ENCODE results near the gene PACS1. TPM values are rescaled to one million over a fixed set of nuclear protein-coding genes. Genes with fewer than 3 reads are reported as not detected.

PACS1 gene
- polyA plus RNA-seq, 1 of the 3 experiments (the other 2 are of a cell fraction), result 37.3 TPM

DNA sequence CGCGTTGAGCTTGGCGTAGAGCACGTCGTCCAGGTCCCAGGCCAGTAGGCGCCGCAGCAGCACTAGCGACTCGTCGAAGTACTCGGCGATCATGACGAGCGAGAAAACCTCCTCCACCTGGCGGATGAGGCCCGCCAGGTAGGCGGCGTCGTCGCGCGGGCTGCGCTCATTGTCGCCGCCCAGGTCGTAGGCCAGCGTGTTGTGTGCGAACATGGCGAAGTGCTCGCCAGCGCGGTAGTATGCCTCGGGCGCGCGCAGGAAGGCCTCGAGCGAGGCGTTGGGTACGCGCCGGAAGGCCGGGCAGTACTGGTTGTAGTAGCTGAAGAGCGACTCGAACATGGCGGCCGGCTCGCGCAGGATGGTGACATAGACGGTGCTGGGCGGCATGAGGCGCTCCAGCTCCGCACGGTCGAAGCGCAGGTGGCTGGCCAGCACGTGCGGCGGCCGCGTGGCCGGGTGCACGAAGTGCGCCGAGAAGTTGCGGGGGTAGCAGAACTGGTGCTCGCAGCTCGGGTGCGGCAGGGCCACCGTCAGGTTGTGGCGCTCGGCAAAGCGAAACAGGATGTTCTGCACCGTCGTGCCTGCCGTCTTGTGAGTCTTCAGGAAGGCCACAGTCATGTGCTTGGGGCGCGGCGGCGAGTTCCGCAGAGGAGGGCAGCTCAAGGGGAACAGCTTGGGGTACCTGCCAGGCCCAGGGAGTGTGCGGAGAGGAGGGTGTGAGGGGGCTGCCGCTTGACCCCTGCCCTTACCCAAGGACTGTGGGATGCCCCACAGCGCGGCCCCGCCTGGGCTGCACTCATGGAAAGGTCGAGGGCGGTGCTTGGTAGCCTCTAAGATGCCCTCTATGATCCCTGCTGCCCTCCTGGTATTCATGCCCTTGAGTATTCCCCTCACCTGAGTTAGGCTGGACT, 26.8 kb upstream of the PACS1 start:
- Histone ChIP-seq H3K9me3 (no peaks in the 10 kb centered on the region), H3K4me2 (no peak overlapping the region), H3K27me3 (ENCODE audit: insufficient read depth) (no peaks in the 10 kb centered on the region), H3K4me3 (ENCODE audit: low read depth in 2 of 2, low read length in 1 of 2) (no peak overlapping the region), H3F3A (replicated peaks; ENCODE audit: insufficient read depth) (peaks cover 12% of the 10 kb centered on the region), H2AFZ (ENCODE audit: low read depth) (no peak overlapping the region), H3K9ac (no peak overlapping the region), H3K36me3 (replicated peaks in 1 of 2; ENCODE audit: control insufficient read depth in 1 of 2, insufficient read depth in 2 of 2, low read length in 1 of 2) (peaks cover 0 to 6% of the 10 kb centered on the region in 2 experiments), H3K9me2 (no peaks in the 10 kb centered on the region), H3K27ac (ENCODE audit: low read depth in 2 of 2, low read length in 1 of 2) (no peak overlapping the region), H3K4me1 (ENCODE audit: control insufficient read depth in 1 of 2, insufficient read depth in 2 of 2, low read depth in 1 of 2, low read length in 1 of 2) (peaks cover 6 to 20% of the 10 kb centered on the region in 2 experiments; a peak in 1 of 4 replicates), H4K20me1 (ENCODE audit: insufficient read depth) (no peaks in the 10 kb centered on the region), H3K79me2 (ENCODE audit: insufficient read depth) (no peaks in the 10 kb centered on the region)
- CTCF ChIA-PET, result interaction anchor here (0.9 to 5.8 kb wide), 8 partner anchors 8 to 225 kb away, joined by 3 to 46 read pairs (median 17); no protein-coding TSS in a partner anchor
- POLR2A ChIA-PET, result no interaction called here
- TF ChIP-seq RFX5 (IDR thresholded peaks at IDR 0.05; ENCODE audit: low read length), result no peak
- no peak for TF ChIP-seq TEAD4 (IDR thresholded peaks at IDR 0.05; ENCODE audit: borderline replicate concordance, insufficient read depth)
- TF ChIP-seq, protein P1, sequence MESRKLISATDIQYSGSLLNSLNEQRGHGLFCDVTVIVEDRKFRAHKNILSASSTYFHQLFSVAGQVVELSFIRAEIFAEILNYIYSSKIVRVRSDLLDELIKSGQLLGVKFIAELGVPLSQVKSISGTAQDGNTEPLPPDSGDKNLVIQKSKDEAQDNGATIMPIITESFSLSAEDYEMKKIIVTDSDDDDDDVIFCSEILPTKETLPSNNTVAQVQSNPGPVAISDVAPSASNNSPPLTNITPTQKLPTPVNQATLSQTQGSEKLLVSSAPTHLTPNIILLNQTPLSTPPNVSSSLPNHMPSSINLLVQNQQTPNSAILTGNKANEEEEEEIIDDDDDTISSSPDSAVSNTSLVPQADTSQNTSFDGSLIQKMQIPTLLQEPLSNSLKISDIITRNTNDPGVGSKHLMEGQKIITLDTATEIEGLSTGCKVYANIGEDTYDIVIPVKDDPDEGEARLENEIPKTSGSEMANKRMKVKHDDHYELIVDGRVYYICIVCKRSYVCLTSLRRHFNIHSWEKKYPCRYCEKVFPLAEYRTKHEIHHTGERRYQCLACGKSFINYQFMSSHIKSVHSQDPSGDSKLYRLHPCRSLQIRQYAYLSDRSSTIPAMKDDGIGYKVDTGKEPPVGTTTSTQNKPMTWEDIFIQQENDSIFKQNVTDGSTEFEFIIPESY (IDR thresholded peaks at IDR 0.05; ENCODE audit: borderline replicate concordance, low read depth), result no peak
- TF ChIP-seq, protein P2, sequence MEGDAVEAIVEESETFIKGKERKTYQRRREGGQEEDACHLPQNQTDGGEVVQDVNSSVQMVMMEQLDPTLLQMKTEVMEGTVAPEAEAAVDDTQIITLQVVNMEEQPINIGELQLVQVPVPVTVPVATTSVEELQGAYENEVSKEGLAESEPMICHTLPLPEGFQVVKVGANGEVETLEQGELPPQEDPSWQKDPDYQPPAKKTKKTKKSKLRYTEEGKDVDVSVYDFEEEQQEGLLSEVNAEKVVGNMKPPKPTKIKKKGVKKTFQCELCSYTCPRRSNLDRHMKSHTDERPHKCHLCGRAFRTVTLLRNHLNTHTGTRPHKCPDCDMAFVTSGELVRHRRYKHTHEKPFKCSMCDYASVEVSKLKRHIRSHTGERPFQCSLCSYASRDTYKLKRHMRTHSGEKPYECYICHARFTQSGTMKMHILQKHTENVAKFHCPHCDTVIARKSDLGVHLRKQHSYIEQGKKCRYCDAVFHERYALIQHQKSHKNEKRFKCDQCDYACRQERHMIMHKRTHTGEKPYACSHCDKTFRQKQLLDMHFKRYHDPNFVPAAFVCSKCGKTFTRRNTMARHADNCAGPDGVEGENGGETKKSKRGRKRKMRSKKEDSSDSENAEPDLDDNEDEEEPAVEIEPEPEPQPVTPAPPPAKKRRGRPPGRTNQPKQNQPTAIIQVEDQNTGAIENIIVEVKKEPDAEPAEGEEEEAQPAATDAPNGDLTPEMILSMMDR (IDR thresholded peaks at IDR 0.05), result no peak
- no peak for TF ChIP-seq GATA2 (CRISPR knock-in tag; IDR thresholded peaks at IDR 0.05)
- TF ChIP-seq EP300 (IDR thresholded peaks at IDR 0.05; ENCODE audit: borderline replicate concordance in 1 of 2, low read depth in 1 of 2, low read length in 1 of 2), result no peak
- no peak for TF ChIP-seq NFIC (IDR thresholded peaks at IDR 0.05; ENCODE audit: borderline replicate concordance)
- TF ChIP-seq, protein P3, sequence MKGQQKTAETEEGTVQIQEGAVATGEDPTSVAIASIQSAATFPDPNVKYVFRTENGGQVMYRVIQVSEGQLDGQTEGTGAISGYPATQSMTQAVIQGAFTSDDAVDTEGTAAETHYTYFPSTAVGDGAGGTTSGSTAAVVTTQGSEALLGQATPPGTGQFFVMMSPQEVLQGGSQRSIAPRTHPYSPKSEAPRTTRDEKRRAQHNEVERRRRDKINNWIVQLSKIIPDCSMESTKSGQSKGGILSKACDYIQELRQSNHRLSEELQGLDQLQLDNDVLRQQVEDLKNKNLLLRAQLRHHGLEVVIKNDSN (IDR thresholded peaks at IDR 0.05; ENCODE audit: borderline replicate concordance, low read depth), result no peak
- TF ChIP-seq YY1 (IDR thresholded peaks at IDR 0.05; ENCODE audit: low read depth), result no peak
- TF ChIP-seq MXI1 (IDR thresholded peaks at IDR 0.05; ENCODE audit: low read depth, low read length), result no peak
- no peak for TF ChIP-seq ELF1 (IDR thresholded peaks at IDR 0.05)
- no peak for TF ChIP-seq MEF2A (IDR thresholded peaks at IDR 0.05; ENCODE audit: borderline replicate concordance, low read depth)
- WGBS (ENCODE audit: low lambda C conversion rate), result 96% methylated on average over 76 of the region's 88 CpGs
- no peak for DNase-seq

All from SK-N-SH (cell line).